ENCODE data around the gene PPFIBP2.
A peak's percentile ranks its signal among the peaks of the same experiment; 100 is the strongest.
"Not testable (repeated sequence)": the region's sequence is repeated elsewhere in the genome, so short reads cannot be mapped to it uniquely, and the experiment has no call there.

The PPFIBP2 gene

DNA sequence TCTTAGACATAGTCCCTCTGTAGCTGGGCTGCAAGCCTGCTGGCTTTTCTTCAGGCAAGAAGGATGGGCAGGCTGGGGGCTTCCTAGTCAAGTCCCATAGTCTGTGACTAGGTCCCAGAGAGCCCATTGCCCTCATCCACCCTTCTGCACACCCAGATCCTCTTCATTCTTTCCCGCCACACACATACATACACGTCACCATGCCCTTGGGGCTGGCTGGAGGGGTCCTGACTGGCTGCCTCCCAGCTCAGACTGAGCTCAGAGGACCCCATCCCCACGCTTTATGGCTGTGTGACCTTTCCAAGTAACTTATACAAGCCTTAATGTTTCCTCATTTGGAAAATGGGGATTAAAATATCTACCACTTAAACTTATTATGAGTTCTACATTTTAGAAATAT lies 13.5 kb upstream of the PPFIBP2 start:
- DNase-seq, result no peak

DNA sequence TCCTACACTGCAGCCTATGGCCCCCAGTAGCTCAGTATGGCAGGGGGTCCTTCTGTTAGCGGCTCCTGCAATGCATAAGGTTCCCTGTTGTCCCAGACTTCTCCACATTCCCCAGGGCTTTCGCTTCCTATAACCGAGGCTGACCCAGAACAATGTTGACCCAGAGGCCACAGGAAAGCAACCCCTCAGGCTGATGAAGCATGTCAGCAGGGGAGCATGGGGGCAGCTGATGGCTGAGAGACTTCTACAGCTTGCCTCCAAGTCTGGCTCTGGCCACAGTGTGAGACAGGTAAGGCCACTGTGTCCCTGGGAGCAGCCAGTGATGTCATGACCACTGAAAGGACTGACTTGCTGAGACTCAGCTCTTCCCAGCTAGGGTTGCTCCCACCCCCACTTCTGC lies 12.5 kb upstream of the PPFIBP2 start:
- DNase-seq, result no peak

GRCh38 chr11:7501894-7502293 lies 11.9 kb upstream of the PPFIBP2 start:
- DNase-seq, result no peak

DNA sequence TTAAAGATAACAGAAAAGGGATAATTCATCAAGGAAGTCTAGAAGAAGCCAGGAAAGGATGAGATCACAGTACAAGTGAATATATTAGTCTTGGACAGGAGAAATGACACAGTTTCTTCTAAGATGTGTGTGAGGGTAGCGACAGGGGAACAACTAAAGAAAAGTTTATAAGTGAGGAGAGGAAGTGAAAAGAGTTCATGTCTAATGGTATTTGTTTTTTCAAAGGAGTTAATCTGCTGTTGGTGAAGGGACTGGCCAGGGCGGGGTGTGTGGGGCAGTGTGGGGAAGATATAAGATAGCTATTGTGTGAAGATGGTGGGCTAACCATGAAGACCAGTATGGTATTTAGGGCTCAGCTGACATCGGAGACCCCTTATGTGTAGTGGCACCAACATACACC lies 7.6 kb upstream of the PPFIBP2 start:
- DNase-seq, result no peak

DNA sequence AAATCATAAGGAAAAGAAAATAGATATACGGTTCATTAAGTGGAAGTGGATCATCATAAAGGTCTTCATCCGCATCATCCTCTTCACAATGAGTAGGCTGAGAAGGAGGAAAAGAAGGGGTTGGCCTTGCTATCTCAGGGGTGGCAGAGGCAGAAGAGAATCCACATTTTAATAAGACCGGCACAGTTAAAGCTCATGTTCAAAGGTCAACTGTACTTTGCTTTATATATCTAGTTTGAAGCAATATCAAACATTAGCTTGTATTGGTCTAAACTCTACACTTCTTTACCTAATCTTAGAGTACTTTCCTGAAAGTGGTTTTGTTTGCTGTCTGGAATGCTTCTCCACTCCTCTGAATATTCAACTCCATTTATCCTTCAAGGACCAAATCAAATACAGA lies 5.7 kb upstream of the PPFIBP2 start:
- no peak for DNase-seq

- DNase-seq, result no peak
These were observed 3.8 kb upstream of the PPFIBP2 start for GRCh38 chr11:7509966-7510365.

GRCh38 chr11:7511401-7511800 lies 2.4 kb upstream of the PPFIBP2 start:
- DNase-seq, result no peak

- no peak for DNase-seq
These were observed 1.1 kb upstream of the PPFIBP2 start for GRCh38 chr11:7512525-7513233.

DNA sequence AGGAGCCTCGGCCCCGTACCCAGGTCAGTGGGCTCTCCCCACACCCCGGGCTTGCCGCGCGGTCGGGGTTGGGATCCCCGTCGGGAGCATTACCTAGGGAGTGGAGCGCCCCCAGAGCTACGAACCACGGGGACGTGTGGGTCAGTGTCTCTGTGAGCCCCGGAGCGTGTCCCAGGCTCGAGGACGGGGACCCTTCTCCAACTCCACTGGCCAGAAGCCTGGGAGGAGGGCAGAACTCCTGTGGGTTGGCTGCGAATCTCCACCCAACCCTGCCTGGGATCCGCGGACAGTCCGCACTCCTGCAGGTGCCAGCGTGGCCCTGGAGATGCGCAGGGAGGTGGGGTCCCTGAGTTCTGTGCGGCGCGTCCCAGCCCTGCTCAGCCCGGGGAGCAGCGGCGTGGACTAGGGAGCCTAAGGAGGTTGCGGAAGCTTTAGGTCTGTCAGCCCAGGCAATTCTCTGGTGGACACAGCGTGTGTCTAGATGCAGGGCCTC lies 346 bp downstream of the PPFIBP2 start:
- DNase-seq, result no peak

DNA sequence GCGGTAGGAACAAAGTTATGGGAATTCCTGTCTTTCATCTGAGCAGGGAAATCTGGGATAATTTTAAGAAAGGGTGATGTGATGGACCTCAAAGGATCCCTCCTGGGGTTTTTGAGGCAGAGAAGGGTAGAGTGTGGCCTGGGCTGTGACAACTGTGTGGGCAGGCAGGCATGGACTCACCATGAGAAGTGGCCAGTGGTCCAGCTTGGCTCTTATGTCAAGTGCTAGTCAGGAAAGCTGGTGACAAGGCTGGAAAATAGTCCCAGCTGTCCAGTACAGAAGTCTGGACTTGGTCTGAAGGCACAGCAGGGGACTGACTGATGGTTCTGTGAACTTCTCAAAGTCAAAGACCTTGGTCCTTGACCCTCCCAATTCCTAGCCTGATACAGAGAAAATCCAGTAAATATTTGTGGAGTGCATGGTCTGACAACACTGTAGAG lies 1.7 kb downstream of the PPFIBP2 start:
- no peak for DNase-seq

- no peak for DNase-seq
These were observed 2.7 kb downstream of the PPFIBP2 start for GRCh38 chr11:7516475-7516874.

GRCh38 chr11:7517743-7518142 lies 3.9 kb downstream of the PPFIBP2 start:
- DNase-seq, result not testable (repeated sequence)

DNA sequence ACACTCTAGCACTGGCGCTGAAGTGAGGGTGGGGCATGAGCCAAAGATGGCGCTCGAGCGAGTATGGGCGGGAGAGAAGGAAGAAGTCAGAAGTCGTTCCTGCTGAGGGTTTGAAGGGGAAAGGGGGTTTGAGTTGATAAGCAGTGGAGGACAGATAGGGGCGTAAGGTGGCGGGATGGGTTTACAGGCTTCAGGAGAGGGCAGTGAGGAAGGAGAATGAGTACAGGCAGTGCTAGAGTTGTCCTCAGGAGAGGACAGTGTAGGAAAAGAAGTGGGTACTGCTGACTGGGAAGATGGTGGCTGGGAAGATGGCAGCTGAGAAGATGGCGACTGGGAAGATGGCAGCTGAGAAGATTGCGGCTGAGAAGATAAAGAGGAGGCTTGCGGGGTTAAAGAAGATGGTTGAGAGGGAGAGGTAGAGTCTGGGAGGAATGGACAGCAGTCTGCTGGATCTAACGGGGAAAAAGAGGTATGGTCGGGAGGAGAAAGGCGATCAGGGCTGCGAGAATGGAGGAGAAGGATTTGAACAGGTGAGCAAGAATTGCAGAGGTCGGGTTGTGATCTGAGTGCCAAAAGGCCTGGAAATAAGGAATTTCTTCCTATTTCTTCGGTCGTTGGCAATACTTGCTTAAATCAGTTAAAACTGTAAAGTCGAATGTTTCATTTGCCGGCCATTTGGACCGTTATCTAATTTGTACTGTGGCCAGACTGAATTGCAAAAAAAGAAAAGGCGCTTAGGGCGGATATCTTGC lies 5.2 kb downstream of the PPFIBP2 start:
- no peak for DNase-seq

- DNase-seq, result no peak
These were observed 6.5 kb downstream of the PPFIBP2 start for GRCh38 chr11:7520011-7520942.

DNA sequence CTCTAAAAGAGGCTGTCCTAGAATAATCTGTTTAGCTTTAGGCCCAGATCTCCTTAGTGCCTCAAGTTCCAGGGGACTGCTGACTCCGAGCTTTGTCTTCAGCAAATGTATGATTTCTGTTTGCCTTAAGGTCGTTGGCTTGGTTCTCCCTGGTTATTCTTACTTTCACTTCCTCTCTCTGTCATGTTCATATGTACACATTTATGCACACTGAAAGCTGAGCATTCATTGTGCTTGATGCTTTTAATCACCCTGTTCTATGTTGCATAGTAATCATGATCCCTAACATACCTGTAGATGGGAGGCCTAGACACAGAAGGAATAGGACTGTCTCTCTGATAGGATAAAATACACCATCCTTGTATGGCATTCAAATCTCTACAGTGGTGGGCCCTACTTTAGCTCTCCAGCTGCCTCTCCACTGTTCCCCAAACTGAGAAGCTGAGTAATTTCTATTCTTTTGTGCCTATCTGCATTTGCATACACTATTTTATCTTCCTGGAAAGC lies 7.2 kb downstream of the PPFIBP2 start:
- DNase-seq, result no peak

GRCh38 chr11:7522121-7522520 lies 8.3 kb downstream of the PPFIBP2 start:
- no peak for DNase-seq

- no peak for DNase-seq
These were observed 8.7 kb downstream of the PPFIBP2 start for GRCh38 chr11:7522546-7522945.

GRCh38 chr11:7523416-7524210 lies 9.8 kb downstream of the PPFIBP2 start:
- no peak for DNase-seq

GRCh38 chr11:7524462-7525235 lies 10.8 kb downstream of the PPFIBP2 start:
- DNase-seq, result no peak

GRCh38 chr11:7525424-7525823 lies 11.6 kb downstream of the PPFIBP2 start:
- no peak for DNase-seq

GRCh38 chr11:7527029-7527428 lies 13.2 kb downstream of the PPFIBP2 start:
- peak; percentile 35 for DNase-seq
